K562 (cell line): ENCODE results near the gene AIMP1. TPM values are rescaled to one million over a fixed set of nuclear protein-coding genes. Genes with fewer than 3 reads are reported as not detected.

Experiments used
- ELF2 ChIP-seq: fragments of 250-450 bp; sonication (Bioruptor Pico); IDR thresholded peaks from 2 replicates; pipeline ENCODE4 v1.5.0; 2021; ENCODE audit warnings: mild to moderate bottlenecking
- EP400 ChIP-seq: fragments of 450-650 bp; IDR thresholded peaks from 2 replicates; pipeline ENCODE4 v1.6.1; 2017; ENCODE audit warnings: antibody characterized with exemption, mild to moderate bottlenecking, moderate library complexity
- ESRRA ChIP-seq: fragments of 450-650 bp; IDR thresholded peaks from 2 replicates; pipeline ENCODE4 v1.6.1; 2014; ENCODE audit warnings: low read depth, mild to moderate bottlenecking, moderate library complexity, borderline replicate concordance
- GABPB1 ChIP-seq: sonication (generic); formaldehyde crosslinking; IDR thresholded peaks from 2 replicates; pipeline ENCODE4 v1.8.0; 2022; ENCODE audit warnings: mild to moderate bottlenecking, missing genetic modification reagents
- KDM5B ChIP-seq: fragments of 200-600 bp; sonication (generic); IDR thresholded peaks from 2 replicates; pipeline ENCODE4 v1.6.1; 2012; ENCODE audit warnings: low read depth, mild to moderate bottlenecking, moderate library complexity, low read length, control low read depth, inconsistent platforms; ENCODE audit not compliant: insufficient replicate concordance
- MTA3 ChIP-seq: fragments of 450-650 bp; formaldehyde crosslinking; IDR thresholded peaks from 2 replicates; pipeline ENCODE4 v1.6.1; 2017; ENCODE audit warnings: mild to moderate bottlenecking, borderline replicate concordance
- MTF1 ChIP-seq: fragments of 250-450 bp; sonication (Bioruptor Pico); IDR thresholded peaks from 2 replicates; pipeline ENCODE4 v1.9.0; 2021; ENCODE audit warnings: moderate library complexity, mild to moderate bottlenecking, inconsistent platforms, borderline replicate concordance
- NR4A1 ChIP-seq, 2 experiments: fragments of 250-450 bp in 1 of 2; fragments of 450-650 bp in 1 of 2; sonication (Bioruptor Pico) in 1 of 2; IDR thresholded peaks; 2 replicates each; pipeline versions ENCODE4 v1.4.0 to v1.6.1; 2016 to 2020; ENCODE audit warnings: mild to moderate bottlenecking in 2 of 2, missing compliant biosample characterization in 1 of 2, missing genetic modification characterization in 1 of 2, moderate library complexity in 1 of 2
- NRF1 ChIP-seq, 2 experiments: fragments of 450-650 bp; IDR thresholded peaks in 1 of 2; conservative IDR thresholded peaks in 1 of 2; 2 replicates each; pipeline ENCODE4 v1.6.1; 2014; ENCODE audit warnings: mild to moderate bottlenecking in 2 of 2
- PCBP1 ChIP-seq: fragments of 200-400 bp; formaldehyde crosslinking; IDR thresholded peaks from 2 replicates; pipeline ENCODE4 v1.6.1; 2018; ENCODE audit warnings: mild to moderate bottlenecking, low read depth, low read length; ENCODE audit not compliant: poor library complexity, severe bottlenecking
- RBBP5 ChIP-seq: fragments of 200-600 bp; sonication (generic); IDR thresholded peaks from 2 replicates; pipeline ENCODE4 v1.6.1; 2012; ENCODE audit warnings: borderline replicate concordance, mild to moderate bottlenecking, low read length, control low read depth, inconsistent platforms; ENCODE audit not compliant: insufficient read depth, poor library complexity, severe bottlenecking
- RUNX1 ChIP-seq: sonication (generic); IDR thresholded peaks from 2 replicates; pipeline ENCODE4 v1.6.1; 2016; ENCODE audit warnings: antibody characterized with exemption, low read depth
- SAP30 ChIP-seq: fragments of 200-600 bp; sonication (generic); IDR thresholded peaks from 2 replicates; pipeline ENCODE4 v1.6.1; 2012; ENCODE audit warnings: borderline replicate concordance, low read depth, mild to moderate bottlenecking, moderate library complexity, low read length, control low read depth, inconsistent platforms; ENCODE audit not compliant: insufficient read depth, poor library complexity, severe bottlenecking
- SIX5 ChIP-seq, 2 experiments: IDR thresholded peaks; 2 replicates each; pipeline ENCODE4 v1.6.1; 2011; ENCODE audit warnings: low read length in 2 of 2, borderline replicate concordance in 1 of 2, low read depth in 1 of 2, mild to moderate bottlenecking in 1 of 2, moderate library complexity in 1 of 2; ENCODE audit not compliant: insufficient read depth in 1 of 2
- SLC30A9 ChIP-seq: fragments of 250-450 bp; sonication (Bioruptor Pico); IDR thresholded peaks from 2 replicates; pipeline ENCODE4 v1.8.0; 2022; ENCODE audit warnings: mild to moderate bottlenecking, moderate library complexity
- ZNF699 ChIP-seq: fragments of 250-450 bp; sonication (Bioruptor Pico); IDR thresholded peaks from 2 replicates; pipeline ENCODE4 v1.8.0; 2021; ENCODE audit warnings: mild to moderate bottlenecking, moderate library complexity; ENCODE audit not compliant: insufficient replicate concordance
- polyA plus RNA-seq, 8 experiments: library from polyadenylated mRNA; depleted of rRNA in 4 of 8; stranded (reverse) in 5 of 8; unstranded in 3 of 8; fragments of >200 nt; fragmentation: Nextera tagmentation in 2 of 8; fragmentation: Illumina TruSeq in 1 of 8; extraction: Ambion mirVana in 2 of 8; extraction: Trizol in 1 of 8; gene quantifications; 2 replicates each; pipeline versions ENCODE4 v1.2.1 to v1.2.3, GENCODE V29; 2011 to 2014; ENCODE audit warnings: inconsistent platforms in 1 of 8, missing spikeins in 1 of 8
- total RNA-seq, 7 experiments: library from RNA; depleted of rRNA in 6 of 7; stranded (reverse); fragments of >200 nt in 6 of 7; fragmentation: Illumina TruSeq in 2 of 7; extraction: Trizol in 2 of 7; gene quantifications; 2 replicates each; pipeline versions ENCODE4 v1.2.1 to v1.2.3, GENCODE V29; 2011 to 2021; ENCODE audit warnings: low replicate concordance in 1 of 7
- TF ChIP-seq, protein P1 (sequence below): fragments of 450-650 bp; IDR thresholded peaks from one replicate; pipeline ENCODE4 v1.6.1; 2018; ENCODE audit warnings: mild to moderate bottlenecking, moderate library complexity; ENCODE audit not compliant: partially characterized antibody
- TF ChIP-seq, protein P2 (sequence below): fragments of 250-450 bp; sonication (Bioruptor Pico); IDR thresholded peaks from 2 replicates; pipeline ENCODE4 v1.8.0; 2021; ENCODE audit warnings: borderline replicate concordance, mild to moderate bottlenecking, moderate library complexity; ENCODE audit not compliant: poor library complexity, severe bottlenecking
- TF ChIP-seq, protein P3 (sequence below), 2 experiments: fragments of 450-650 bp; IDR thresholded peaks; 2 replicates each; pipeline ENCODE4 v1.6.1; 2018; ENCODE audit warnings: mild to moderate bottlenecking in 2 of 2, low read depth in 1 of 2; ENCODE audit not compliant: partially characterized antibody in 2 of 2

The AIMP1 gene
- total and polyA plus RNA-seq, 9 of the 15 experiments (the other 6 are each of a cell fraction or from before 2014, with no cell fraction given), result 39.9 to 141 (median 70.1) TPM

DNA sequence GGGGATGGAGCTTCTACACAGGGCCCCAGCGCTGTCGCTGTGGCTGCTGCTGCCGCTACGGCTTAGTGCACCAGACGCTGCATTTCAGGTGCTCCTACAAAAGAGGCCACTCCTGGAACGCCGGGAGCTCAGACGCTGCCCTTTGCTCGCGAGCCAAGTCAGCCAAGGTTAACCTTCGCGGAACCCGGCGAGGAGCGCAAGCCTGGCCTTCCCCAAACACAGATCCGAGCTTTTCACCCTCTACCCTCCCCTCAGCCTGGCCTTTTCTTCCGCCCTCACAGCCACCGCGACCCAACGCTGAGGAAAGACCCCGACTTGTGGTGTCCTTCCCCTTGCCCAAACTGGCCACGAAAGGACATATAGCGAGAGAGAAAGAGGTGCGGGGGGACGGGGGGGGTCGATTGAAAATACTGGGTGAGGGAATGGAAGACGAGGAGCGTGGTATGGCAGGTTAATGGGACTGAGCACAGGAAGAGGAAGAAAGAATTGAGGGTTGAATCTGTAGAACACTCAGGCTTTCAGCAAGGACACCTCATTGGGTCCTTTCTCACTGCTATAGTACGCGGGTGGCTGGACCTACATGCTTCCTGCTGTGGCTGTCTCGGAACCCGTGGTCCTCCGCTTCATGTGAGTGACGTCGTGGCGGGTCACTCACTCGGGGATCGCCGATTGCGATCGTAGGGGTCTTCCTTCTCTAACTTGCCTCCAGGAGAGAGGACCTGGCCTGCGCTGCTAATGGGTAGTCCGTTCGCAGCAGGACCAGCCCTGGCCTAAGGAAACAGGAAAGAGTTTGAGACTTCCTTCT, at the start of gene AIMP1, which contains the start of gene TBCK (continued):
- TF ChIP-seq, protein P1, sequence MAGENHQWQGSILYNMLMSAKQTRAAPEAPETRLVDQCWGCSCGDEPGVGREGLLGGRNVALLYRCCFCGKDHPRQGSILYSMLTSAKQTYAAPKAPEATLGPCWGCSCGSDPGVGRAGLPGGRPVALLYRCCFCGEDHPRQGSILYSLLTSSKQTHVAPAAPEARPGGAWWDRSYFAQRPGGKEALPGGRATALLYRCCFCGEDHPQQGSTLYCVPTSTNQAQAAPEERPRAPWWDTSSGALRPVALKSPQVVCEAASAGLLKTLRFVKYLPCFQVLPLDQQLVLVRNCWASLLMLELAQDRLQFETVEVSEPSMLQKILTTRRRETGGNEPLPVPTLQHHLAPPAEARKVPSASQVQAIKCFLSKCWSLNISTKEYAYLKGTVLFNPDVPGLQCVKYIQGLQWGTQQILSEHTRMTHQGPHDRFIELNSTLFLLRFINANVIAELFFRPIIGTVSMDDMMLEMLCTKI, result no peak
- TF ChIP-seq RBBP5, result peak; percentile 91
- peak; percentile 92 for TF ChIP-seq ELF2 (CRISPR knock-in tag)
- TF ChIP-seq KDM5B, result peak; percentile 84
- TF ChIP-seq NRF1 (conservative IDR thresholded peaks at IDR 0.05 in 1 of 2, IDR thresholded peaks at IDR 0.05 in 1 of 2), result peak in 1 of 2 experiments; percentile 42; a peak in 1 of 4 replicates
- no peak for TF ChIP-seq SLC30A9 (CRISPR knock-in tag)
- TF ChIP-seq SAP30, result peak; percentile 7
- no peak for TF ChIP-seq MTF1 (CRISPR knock-in tag)
- peak; percentile 67; the same call in 1 of the 2 replicates for TF ChIP-seq ESRRA
- TF ChIP-seq MTA3, result peak; percentile 10
- no peak for TF ChIP-seq RUNX1
- TF ChIP-seq, protein P2, sequence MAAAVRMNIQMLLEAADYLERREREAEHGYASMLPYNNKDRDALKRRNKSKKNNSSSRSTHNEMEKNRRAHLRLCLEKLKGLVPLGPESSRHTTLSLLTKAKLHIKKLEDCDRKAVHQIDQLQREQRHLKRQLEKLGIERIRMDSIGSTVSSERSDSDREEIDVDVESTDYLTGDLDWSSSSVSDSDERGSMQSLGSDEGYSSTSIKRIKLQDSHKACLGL (CRISPR knock-in tag), result peak; percentile 72
- TF ChIP-seq EP400, result peak; percentile 98
- TF ChIP-seq, protein P3, sequence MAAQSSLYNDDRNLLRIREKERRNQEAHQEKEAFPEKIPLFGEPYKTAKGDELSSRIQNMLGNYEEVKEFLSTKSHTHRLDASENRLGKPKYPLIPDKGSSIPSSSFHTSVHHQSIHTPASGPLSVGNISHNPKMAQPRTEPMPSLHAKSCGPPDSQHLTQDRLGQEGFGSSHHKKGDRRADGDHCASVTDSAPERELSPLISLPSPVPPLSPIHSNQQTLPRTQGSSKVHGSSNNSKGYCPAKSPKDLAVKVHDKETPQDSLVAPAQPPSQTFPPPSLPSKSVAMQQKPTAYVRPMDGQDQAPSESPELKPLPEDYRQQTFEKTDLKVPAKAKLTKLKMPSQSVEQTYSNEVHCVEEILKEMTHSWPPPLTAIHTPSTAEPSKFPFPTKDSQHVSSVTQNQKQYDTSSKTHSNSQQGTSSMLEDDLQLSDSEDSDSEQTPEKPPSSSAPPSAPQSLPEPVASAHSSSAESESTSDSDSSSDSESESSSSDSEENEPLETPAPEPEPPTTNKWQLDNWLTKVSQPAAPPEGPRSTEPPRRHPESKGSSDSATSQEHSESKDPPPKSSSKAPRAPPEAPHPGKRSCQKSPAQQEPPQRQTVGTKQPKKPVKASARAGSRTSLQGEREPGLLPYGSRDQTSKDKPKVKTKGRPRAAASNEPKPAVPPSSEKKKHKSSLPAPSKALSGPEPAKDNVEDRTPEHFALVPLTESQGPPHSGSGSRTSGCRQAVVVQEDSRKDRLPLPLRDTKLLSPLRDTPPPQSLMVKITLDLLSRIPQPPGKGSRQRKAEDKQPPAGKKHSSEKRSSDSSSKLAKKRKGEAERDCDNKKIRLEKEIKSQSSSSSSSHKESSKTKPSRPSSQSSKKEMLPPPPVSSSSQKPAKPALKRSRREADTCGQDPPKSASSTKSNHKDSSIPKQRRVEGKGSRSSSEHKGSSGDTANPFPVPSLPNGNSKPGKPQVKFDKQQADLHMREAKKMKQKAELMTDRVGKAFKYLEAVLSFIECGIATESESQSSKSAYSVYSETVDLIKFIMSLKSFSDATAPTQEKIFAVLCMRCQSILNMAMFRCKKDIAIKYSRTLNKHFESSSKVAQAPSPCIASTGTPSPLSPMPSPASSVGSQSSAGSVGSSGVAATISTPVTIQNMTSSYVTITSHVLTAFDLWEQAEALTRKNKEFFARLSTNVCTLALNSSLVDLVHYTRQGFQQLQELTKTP (IDR thresholded peaks at IDR 0.05; ENCODE audit: low read depth in 1 of 2, partially characterized antibody in 2 of 2), result peak in 1 of 2 experiments; percentile 49
- peak in 1 of 2 experiments; percentile 27; a peak in 1 of 4 replicates for TF ChIP-seq SIX5 (IDR thresholded peaks at IDR 0.05; ENCODE audit: borderline replicate concordance in 1 of 2, insufficient read depth in 1 of 2, low read depth in 1 of 2, low read length in 2 of 2)
- peak; percentile 69 for TF ChIP-seq GABPB1 (CRISPR knock-in tag)
- no peak for TF ChIP-seq PCBP1
- no peak for TF ChIP-seq ZNF699 (CRISPR knock-in tag)
- TF ChIP-seq NR4A1 (CRISPR knock-in tag; IDR thresholded peaks at IDR 0.05), result 0 out of 2 replicates have a peak, but pooled peaks have one; percentile 53
- no peak for TF ChIP-seq NR4A1 (tag; IDR thresholded peaks at IDR 0.05)
